Activated CD8-positive, alpha-beta memory T cell treated with anti-CD3 and anti-CD28 coated beads, Interleukin-2, amount 50 U/mL, for 24 hours (primary cell): Measurements from ENCODE around the gene QSOX2.

ENCODE experiments used
- DNase-seq: peaks from one replicate; pipeline ENCODE4 v3.0.0-alpha.2; 2020; ENCODE audit errors: extremely low read depth

The QSOX2 gene

DNA sequence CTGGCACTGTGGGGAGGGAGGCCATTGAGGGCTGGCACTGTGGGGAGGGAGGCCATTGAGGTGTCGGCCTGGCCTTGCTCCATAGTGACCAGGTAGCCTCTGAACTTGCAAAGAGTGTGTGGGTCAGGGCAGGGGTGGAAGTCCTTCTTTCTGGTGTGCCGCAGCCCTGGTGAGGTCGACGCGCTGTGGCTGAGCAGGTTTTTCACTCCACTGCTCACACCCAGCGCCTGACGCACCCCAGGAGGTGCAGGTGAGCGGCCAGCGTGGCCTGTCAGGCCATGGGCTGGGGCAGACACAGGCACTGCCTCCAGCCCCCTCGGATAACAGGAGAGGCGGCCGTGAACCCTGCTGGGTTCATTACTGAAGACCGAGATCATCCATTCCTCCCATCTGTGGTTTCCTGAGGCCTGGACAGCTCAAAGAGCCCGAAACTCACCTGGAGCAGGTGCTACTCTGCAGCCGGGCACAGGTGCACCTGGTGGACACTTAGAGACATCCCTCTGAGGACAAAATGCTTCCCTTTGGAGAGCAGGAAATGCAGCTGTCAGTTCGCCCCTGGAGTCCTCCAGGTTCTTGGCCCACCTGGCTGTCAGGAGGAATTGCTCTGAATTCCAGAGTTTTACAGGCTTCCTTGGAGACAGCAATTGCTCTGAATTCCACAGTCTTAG, 73.1 kb downstream of the QSOX2 start:
- DNase-seq: no peak

GRCh38 chr9:136171801-136172411, 73.7 kb downstream of the QSOX2 start:
- DNase-seq: no peak

DNA sequence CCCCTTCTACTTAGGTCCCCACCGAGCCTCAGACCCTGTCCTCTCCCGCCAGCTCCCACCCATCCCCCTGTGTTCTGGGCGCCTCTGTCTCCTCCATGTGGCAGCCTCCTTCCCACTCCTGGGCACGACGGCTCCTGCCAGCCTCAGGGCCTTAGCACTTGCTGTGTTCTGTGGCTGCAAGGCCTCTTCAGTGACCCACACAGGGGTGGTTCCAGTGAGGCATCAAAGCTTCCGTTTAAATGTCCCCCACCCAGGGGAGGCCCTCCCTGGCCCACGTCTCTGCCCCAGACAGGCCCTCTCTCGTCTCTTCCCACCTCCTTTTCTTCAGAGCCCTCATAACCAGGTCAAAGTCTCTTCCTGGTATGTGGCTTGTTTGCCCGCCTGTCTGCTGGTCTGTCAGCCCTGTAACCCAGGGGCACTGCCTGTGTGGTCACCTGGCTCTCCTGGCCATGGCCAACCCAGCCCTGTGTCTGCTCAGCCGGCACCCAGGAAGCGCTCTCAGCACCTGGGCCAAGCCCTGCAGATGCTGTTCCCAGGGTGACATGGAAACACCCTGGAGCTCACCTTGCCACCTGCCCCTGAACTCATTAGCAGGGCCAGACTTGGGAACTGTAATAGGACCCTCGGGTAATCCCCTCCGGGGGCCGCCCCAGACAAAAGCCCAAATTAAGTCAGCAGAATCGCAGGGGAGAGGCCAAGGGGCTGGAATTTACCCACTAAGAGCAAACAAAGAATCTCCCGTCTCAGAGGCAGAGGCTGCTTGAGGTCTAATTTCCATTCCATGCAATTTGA, 74.4 kb downstream of the QSOX2 start:
- DNase-seq: no peak

GRCh38 chr9:136170006-136170901, 75.4 kb downstream of the QSOX2 start:
- peak; percentile 1 for DNase-seq

DNA sequence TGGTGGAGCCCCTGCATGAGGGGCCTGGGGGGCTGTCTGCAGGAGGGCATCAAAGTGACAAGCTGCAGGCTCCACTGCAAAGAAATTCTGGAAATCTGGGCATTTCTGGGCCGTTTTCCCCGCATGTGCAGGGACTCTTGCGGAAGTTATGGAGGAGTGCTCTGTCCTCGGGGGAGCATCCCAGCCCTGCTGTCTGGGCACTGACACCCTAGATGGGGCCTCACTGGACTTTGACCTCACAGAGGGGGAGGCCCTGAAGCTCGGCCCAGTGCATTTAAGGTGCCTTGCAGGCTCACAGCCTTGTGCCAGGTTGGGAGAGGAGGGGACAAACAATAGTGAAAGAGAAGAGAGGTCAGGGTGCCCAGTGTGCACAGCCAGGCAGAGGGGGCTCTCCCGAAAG, 76.1 kb downstream of the QSOX2 start:
- DNase-seq: no peak

- DNase-seq: no peak
Observed at GRCh38 chr9:136163248-136163850, 82.3 kb downstream of the QSOX2 start.

GRCh38 chr9:136160995-136161610, 84.5 kb downstream of the QSOX2 start:
- DNase-seq: no peak

GRCh38 chr9:136160381-136160841, 85.2 kb downstream of the QSOX2 start:
- no peak for DNase-seq

DNA sequence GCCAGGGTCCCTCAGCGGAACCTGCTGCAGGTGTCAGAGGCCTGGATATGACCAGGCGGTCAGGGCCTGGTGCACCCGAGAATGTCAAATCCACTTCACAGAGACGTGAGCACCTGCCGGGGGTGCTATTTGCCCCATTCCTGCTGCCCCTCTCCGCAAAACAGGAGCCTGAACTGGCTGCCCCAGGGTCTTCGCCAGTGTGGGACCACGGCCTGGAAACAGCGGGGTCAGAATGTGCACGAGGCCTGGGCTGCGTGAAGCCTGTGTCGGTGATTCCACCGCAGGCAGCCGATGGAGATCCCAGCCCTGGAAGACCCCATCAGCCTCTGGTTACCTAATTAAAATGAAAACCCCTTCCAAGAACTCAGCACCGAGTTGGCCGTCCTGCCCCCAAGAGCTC, 85.8 kb downstream of the QSOX2 start:
- DNase-seq: no peak

GRCh38 chr9:136157477-136158265, 87.9 kb downstream of the QSOX2 start:
- DNase-seq: no peak
